H9 (cell line): ENCODE data around the gene PGK1. TPM values are rescaled to one million over a fixed set of nuclear protein-coding genes. Genes with fewer than 3 reads are reported as not detected.

Source experiments
- DNase-seq: peaks from one replicate; pipeline ENCODE4 v3.0.0-alpha.2; 2017
- H2AFZ ChIP-seq: one replicate; pipeline ENCODE4 v1.6.1; 2013; ENCODE audit warnings: mild to moderate bottlenecking, low read length, control low read depth, moderate library complexity
- H2AK5ac ChIP-seq: 2 replicates; pipeline ENCODE4 v1.6.1; 2013; ENCODE audit warnings: low read length, control low read depth, mixed read lengths; ENCODE audit not compliant: insufficient read length
- H2BK120ac ChIP-seq: one replicate; pipeline ENCODE4 v1.6.1; 2013; ENCODE audit warnings: low read depth, mild to moderate bottlenecking, low read length, control low read depth, inconsistent platforms; ENCODE audit not compliant: poor library complexity, severe bottlenecking
- H2BK12ac ChIP-seq: 2 replicates; pipeline ENCODE4 v1.6.1; 2013; ENCODE audit warnings: low read length, control low read depth, mixed read lengths, low read depth; ENCODE audit not compliant: insufficient read length
- H2BK15ac ChIP-seq: 2 replicates; pipeline ENCODE4 v1.6.1; 2013; ENCODE audit warnings: low read depth, low read length, control low read depth
- H2BK20ac ChIP-seq: one replicate; pipeline ENCODE4 v1.6.1; 2013; ENCODE audit warnings: low read depth, mild to moderate bottlenecking, low read length, control low read depth, inconsistent platforms; ENCODE audit not compliant: poor library complexity, severe bottlenecking
- H2BK5ac ChIP-seq: 2 replicates; pipeline ENCODE4 v1.6.1; 2013; ENCODE audit warnings: low read length, control low read depth, mixed read lengths; ENCODE audit not compliant: insufficient read length
- H3K14ac ChIP-seq: 2 replicates; pipeline ENCODE4 v1.6.1; 2013; ENCODE audit warnings: low read length, control low read depth; ENCODE audit not compliant: insufficient read depth
- H3K18ac ChIP-seq: 2 replicates; pipeline ENCODE4 v1.6.1; 2013; ENCODE audit warnings: low read depth, mild to moderate bottlenecking, mixed read lengths, low read length, control low read depth; ENCODE audit not compliant: insufficient read length
- H3K23ac ChIP-seq: 2 replicates; pipeline ENCODE4 v1.6.1; 2013; ENCODE audit warnings: low read length, control low read depth, mixed read lengths, low read depth; ENCODE audit not compliant: insufficient read length
- H3K23me2 ChIP-seq: 2 replicates; pipeline ENCODE4 v1.6.1; 2013; ENCODE audit warnings: low read depth, mild to moderate bottlenecking, mixed read lengths, low read length, control low read depth; ENCODE audit not compliant: insufficient read length, poor library complexity, severe bottlenecking
- H3K27ac ChIP-seq: 2 replicates; pipeline ENCODE4 v1.5.1; 2013; ENCODE audit warnings: low read length, control low read depth, mixed read lengths, low read depth; ENCODE audit not compliant: insufficient read length
- H3K27me3 ChIP-seq: 2 replicates; pipeline ENCODE4 v1.6.1; 2013; ENCODE audit warnings: low read length, control low read depth, inconsistent platforms; ENCODE audit not compliant: insufficient read depth
- H3K4ac ChIP-seq: 2 replicates; pipeline ENCODE4 v1.6.1; 2013; ENCODE audit warnings: low read depth, mild to moderate bottlenecking, control low read depth, inconsistent platforms, low read length, moderate library complexity
- H3K4me1 ChIP-seq: 2 replicates; pipeline ENCODE4 v1.6.1; 2013; ENCODE audit warnings: low read length, control low read depth, inconsistent platforms; ENCODE audit not compliant: insufficient read depth
- H3K4me2 ChIP-seq: 2 replicates; pipeline ENCODE4 v1.6.1; 2013; ENCODE audit warnings: low read length, control low read depth, mixed read lengths; ENCODE audit not compliant: insufficient read length, insufficient read depth
- H3K56ac ChIP-seq: 2 replicates; pipeline ENCODE4 v1.6.1; 2013; ENCODE audit warnings: low read depth, mild to moderate bottlenecking, mixed read lengths, low read length, control low read depth; ENCODE audit not compliant: insufficient read length
- H3K79me1 ChIP-seq: 2 replicates; pipeline ENCODE4 v1.6.1; 2013; ENCODE audit warnings: low read depth, mild to moderate bottlenecking, moderate library complexity, low read length, control low read depth, inconsistent platforms; ENCODE audit not compliant: insufficient read depth, poor library complexity, severe bottlenecking
- H3K79me2 ChIP-seq: 2 replicates; pipeline ENCODE4 v1.6.1; 2013; ENCODE audit warnings: low read length, control low read depth, inconsistent platforms; ENCODE audit not compliant: insufficient read depth
- H3K9ac ChIP-seq: 2 replicates; pipeline ENCODE4 v1.6.1; 2013; ENCODE audit warnings: low read length, control low read depth, mixed read lengths; ENCODE audit not compliant: insufficient read length; ENCODE audit errors: extremely low read depth
- H3K9me3 ChIP-seq: one replicate; pipeline ENCODE4 v1.6.1; 2013; ENCODE audit warnings: low read depth, low read length, inconsistent platforms; ENCODE audit not compliant: control insufficient read depth
- H3T11ph ChIP-seq: one replicate; pipeline ENCODE4 v1.6.1; 2013; ENCODE audit warnings: mild to moderate bottlenecking, low read length, control low read depth, inconsistent platforms
- H4K20me1 ChIP-seq: one replicate; pipeline ENCODE4 v1.6.1; 2013; ENCODE audit not compliant: control insufficient read depth, insufficient read length, insufficient read depth
- H4K5ac ChIP-seq: 2 replicates; pipeline ENCODE4 v1.6.1; 2013; ENCODE audit warnings: low read depth, mild to moderate bottlenecking, mixed read lengths, low read length, control low read depth; ENCODE audit not compliant: insufficient read length
- H4K8ac ChIP-seq: replicated peaks from 2 replicates; pipeline ENCODE4 v1.6.1; 2013; ENCODE audit warnings: low read length, control low read depth, mixed read lengths, low read depth; ENCODE audit not compliant: insufficient read length
- H4K91ac ChIP-seq: 2 replicates; pipeline ENCODE4 v1.6.1; 2013; ENCODE audit warnings: low read depth, mild to moderate bottlenecking, moderate library complexity, mixed read lengths, low read length, control low read depth; ENCODE audit not compliant: insufficient read length
- H3K27ac Mint-ChIP-seq, 3 experiments: 2 replicates in 2 of 3; 3 replicates in 1 of 3; pipeline ENCODE4 v1.8.0; 2020 to 2021; ENCODE audit warnings: mixed read lengths in 3 of 3, mild to moderate bottlenecking in 1 of 3, moderate library complexity in 1 of 3
- H3K27me3 Mint-ChIP-seq: 2 replicates; pipeline ENCODE4 v1.8.0; 2021; ENCODE audit warnings: low read depth, mild to moderate bottlenecking, moderate library complexity, mixed read lengths
- H3K36me3 Mint-ChIP-seq, 3 experiments: 2 replicates in 2 of 3; 3 replicates in 1 of 3; pipeline ENCODE4 v1.8.0; 2020 to 2021; ENCODE audit warnings: low read depth in 3 of 3, mixed read lengths in 3 of 3; ENCODE audit not compliant: insufficient read depth in 1 of 3
- H3K4me1 Mint-ChIP-seq, 2 experiments: 2 replicates each; pipeline ENCODE4 v1.8.0; 2020; ENCODE audit warnings: mixed read lengths in 2 of 2
- H3K4me3 Mint-ChIP-seq, 2 experiments: 2 replicates in 1 of 2; 3 replicates in 1 of 2; pipeline ENCODE4 v1.8.0; 2020 to 2021; ENCODE audit warnings: mild to moderate bottlenecking in 2 of 2, mixed read lengths in 2 of 2, moderate library complexity in 1 of 2
- H3K9me3 Mint-ChIP-seq, 2 experiments: 2 replicates in 1 of 2; 3 replicates in 1 of 2; pipeline ENCODE4 v1.8.0; 2020; ENCODE audit warnings: mild to moderate bottlenecking in 2 of 2, mixed read lengths in 2 of 2, moderate library complexity in 1 of 2
- CTCF ChIP-seq: fragments of 200-600 bp; sonication (generic); conservative IDR thresholded peaks from 3 replicates; pipeline ENCODE4 v1.8.0; 2021; ENCODE audit warnings: antibody characterized with exemption, mild to moderate bottlenecking
- whole genome bisulfite sequencing: extraction: QIAGEN DNeasy Blood & Tissue Kit; methylation state at CpG from one replicate; pipeline ENCODE4 v1.1.7; 2013; ENCODE audit warnings: missing lambda C conversion rate, low lambda C conversion rate, mixed read lengths; ENCODE audit not compliant: insufficient read length; ENCODE audit errors: extremely low coverage; 5-methylcytosine and 5-hydroxymethylcytosine counted together
- total RNA-seq: library from RNA; stranded (reverse); gene quantifications from 2 replicates; pipeline ENCODE4 v1.2.1, GENCODE V29; 2021

PGK1 gene
- total RNA-seq, 1 experiment from 2014 or later, result 581 TPM

DNA sequence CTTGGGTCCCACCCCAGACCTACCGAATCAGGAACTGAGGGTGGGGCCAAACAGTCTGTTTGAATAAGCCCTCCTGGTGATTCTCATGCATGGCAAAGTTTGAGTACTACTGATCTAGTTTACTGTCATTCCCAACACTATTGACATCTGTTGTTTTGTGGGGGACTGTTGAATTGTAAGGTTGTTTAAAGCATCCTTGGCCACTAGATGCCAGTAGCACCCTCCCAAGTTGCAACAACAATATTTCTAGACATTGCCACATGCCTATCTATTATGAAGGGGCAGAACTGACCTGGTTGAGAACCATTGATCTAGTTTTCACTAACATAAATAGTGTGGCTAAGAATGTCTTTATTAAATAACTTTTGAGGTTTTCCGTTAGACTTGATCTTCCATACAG lies 20.3 kb downstream of the PGK1 start:
- no peaks in the 10 kb centered on the region for H3K4me1 ChIP-seq
- H4K20me1 ChIP-seq, result peaks cover 2% of the 10 kb centered on the region
- H2BK15ac ChIP-seq, result no peak overlapping the region
- Mint-ChIP-seq H3K9me3 (peaks cover 59 to 62% of the 10 kb centered on the region in 2 experiments), H3K4me1 (no peaks in the 10 kb centered on the region), H3K4me3 (no peak overlapping the region), H3K27me3 (no peaks in the 10 kb centered on the region), H3K36me3 (peaks cover 49 to 80% (median 77%) of the 10 kb centered on the region in 3 experiments), H3K27ac (no peak overlapping the region)
- no peak overlapping the region for H3K56ac ChIP-seq
- H3T11ph ChIP-seq, result no peak overlapping the region
- H3K14ac ChIP-seq, result no peak overlapping the region
- no peak overlapping the region for H3K4ac ChIP-seq
- H3K9ac ChIP-seq, result no peak overlapping the region
- H2BK20ac ChIP-seq, result no peak overlapping the region
- no peak overlapping the region for H2BK120ac ChIP-seq
- H3K18ac ChIP-seq, result no peak overlapping the region
- no peak overlapping the region for H2BK5ac ChIP-seq
- H3K23me2 ChIP-seq, result no peaks in the 10 kb centered on the region
- no peak overlapping the region for H4K91ac ChIP-seq
- no peak overlapping the region for H4K8ac ChIP-seq
- no peak overlapping the region for H3K4me2 ChIP-seq
- no peak overlapping the region for H2AFZ ChIP-seq
- no peak overlapping the region for H2AK5ac ChIP-seq
- TF ChIP-seq CTCF, result peak; percentile 28; the same call in 1 of the 3 replicates
- H3K27ac ChIP-seq, result no peak overlapping the region
- H4K5ac ChIP-seq, result no peak overlapping the region
- no peaks in the 10 kb centered on the region for H3K27me3 ChIP-seq
- H3K23ac ChIP-seq, result no peak overlapping the region
- no peak for DNase-seq
- H3K79me2 ChIP-seq, result no peaks in the 10 kb centered on the region
- H3K79me1 ChIP-seq, result no peaks in the 10 kb centered on the region
- H3K9me3 ChIP-seq, result peaks cover 4% of the 10 kb centered on the region
- WGBS, result no CpG with 5 or more reads among the region's 2 CpGs
- H2BK12ac ChIP-seq, result no peak overlapping the region
